Stimulated activated CD8-positive, alpha-beta memory T cell treated with anti-CD3 and anti-CD28 coated beads, Interleukin-2, amount 100 ng/mL, for 1 hour (primary cell): Measurements from ENCODE around the gene CLIP2.
"Not testable (repeated sequence)": the region's sequence is repeated elsewhere in the genome, so short reads cannot be mapped to it uniquely, and the experiment has no call there.

Experiments used
- DNase-seq, 2 donors: peaks; one replicate each; pipeline ENCODE4 v3.0.0-alpha.2; 2020; ENCODE audit warnings: low read depth in 2 of 2

The CLIP2 gene

GRCh38 chr7:74332373-74333176 lies 43.4 kb downstream of the CLIP2 start:
- DNase-seq, result no peak

- no peak for DNase-seq
Measured at GRCh38 chr7:74334030-74334429, 44.8 kb downstream of the CLIP2 start.

GRCh38 chr7:74337926-74338325 lies 48.7 kb downstream of the CLIP2 start:
- DNase-seq, result no peak

GRCh38 chr7:74338366-74339108 lies 49.3 kb downstream of the CLIP2 start:
- DNase-seq, result no peak

- not testable (repeated sequence) for DNase-seq
Measured at GRCh38 chr7:74339648-74340047, 50.4 kb downstream of the CLIP2 start.

- no peak for DNase-seq
Measured at GRCh38 chr7:74343281-74344131, 54.3 kb downstream of the CLIP2 start.

GRCh38 chr7:74344132-74344496 lies 54.9 kb downstream of the CLIP2 start:
- DNase-seq, result no peak

GRCh38 chr7:74344786-74345185 lies 55.6 kb downstream of the CLIP2 start:
- DNase-seq, result no peak

GRCh38 chr7:74345970-74346369 lies 56.8 kb downstream of the CLIP2 start:
- no peak for DNase-seq

GRCh38 chr7:74349621-74350020 lies 60.4 kb downstream of the CLIP2 start:
- DNase-seq, result no peak

GRCh38 chr7:74350751-74351150 lies 61.5 kb downstream of the CLIP2 start:
- DNase-seq, result no peak

- DNase-seq, result no peak
Measured at GRCh38 chr7:74351836-74352235, 62.6 kb downstream of the CLIP2 start.

- not testable (repeated sequence) for DNase-seq
Measured at GRCh38 chr7:74352551-74353138, 63.4 kb downstream of the CLIP2 start.

- no peak for DNase-seq
Measured at GRCh38 chr7:74354009-74354408, 64.8 kb downstream of the CLIP2 start.

- DNase-seq, result no peak
Measured at GRCh38 chr7:74355091-74355490, 65.9 kb downstream of the CLIP2 start.

- DNase-seq, result no peak
Measured at GRCh38 chr7:74356589-74357315, 67.5 kb downstream of the CLIP2 start.

GRCh38 chr7:74360008-74360407 lies 70.8 kb downstream of the CLIP2 start:
- no peak for DNase-seq

- no peak for DNase-seq
Measured at GRCh38 chr7:74362266-74362665, 73.1 kb downstream of the CLIP2 start.

GRCh38 chr7:74364061-74364460 lies 74.9 kb downstream of the CLIP2 start:
- DNase-seq, result no peak

GRCh38 chr7:74365322-74366022 lies 76.3 kb downstream of the CLIP2 start:
- DNase-seq, result no peak
